IMR-90 (cell line): Measurements from ENCODE around the gene OR13G1. TPM values are rescaled to one million over a fixed set of nuclear protein-coding genes. Genes with fewer than 3 reads are reported as not detected.

Experiments
- ATAC-seq: fragments of 200-7000 bp; cut with Tn5 transposase; 2 replicates; pipeline ENCODE4 v1.9.1; 2020; ENCODE audit warnings: low read depth, mild to moderate bottlenecking, moderate library complexity
- Bru-seq: library from RNA; stranded (reverse); fragments of 400-500 nt; gene quantifications from one replicate; lab custom pipeline; 2021; lab: Mats Ljungman, UMichigan
- BruChase-seq, 2 experiments: library from RNA; stranded (reverse); fragments of 400-500 nt; gene quantifications; one replicate each; lab custom pipeline; 2021; lab: Mats Ljungman, UMichigan
- BruUV-seq: library from RNA; stranded (reverse); fragments of 400-500 nt; replicated peaks from 2 replicates; lab custom pipeline; 2021; lab: Mats Ljungman, UMichigan
- CTCF ChIA-PET: fragments of 300-600 bp; formaldehyde crosslinking; extraction: SDS; loops from one replicate; lab custom pipeline; 2021; ENCODE audit warnings: antibody characterized with exemption; lab: Yijun Ruan, JAX
- POLR2A ChIA-PET: fragments of 300-600 bp; sonication (Branson Sonifier 250); formaldehyde crosslinking; loops from one replicate; lab custom pipeline; 2022; ENCODE audit warnings: antibody characterized with exemption; ENCODE audit not compliant: unreplicated experiment; lab: Charles Lee
- DNase-seq: peaks from one replicate; pipeline ENCODE4 v3.0.0; 2013
- H2AFZ ChIP-seq: replicated peaks from 2 replicates; pipeline ENCODE3; 2013; ENCODE audit warnings: low read length, mild to moderate bottlenecking; ENCODE audit not compliant: poor library complexity
- H2AK5ac ChIP-seq: 2 replicates; pipeline ENCODE4 v1.6.1; 2013; ENCODE audit warnings: low read depth, low read length, inconsistent platforms
- H2AK9ac ChIP-seq: replicated peaks from 2 replicates; pipeline ENCODE3; 2013; ENCODE audit warnings: mild to moderate bottlenecking, low read depth, low read length, moderate library complexity; ENCODE audit not compliant: poor library complexity
- H2BK120ac ChIP-seq: 2 replicates; pipeline ENCODE4 v1.6.1; 2013; ENCODE audit warnings: low read depth, low read length, inconsistent platforms
- H2BK15ac ChIP-seq: 3 replicates; pipeline ENCODE4 v1.6.1; 2013; ENCODE audit warnings: low read depth, low read length, inconsistent platforms
- H2BK20ac ChIP-seq: 2 replicates; pipeline ENCODE4 v1.6.1; 2013; ENCODE audit warnings: low read depth, mild to moderate bottlenecking, inconsistent platforms, low read length, moderate library complexity
- H2BK5ac ChIP-seq: 2 replicates; pipeline ENCODE4 v1.6.1; 2013; ENCODE audit warnings: mild to moderate bottlenecking, low read depth, low read length, inconsistent platforms; ENCODE audit not compliant: poor library complexity, severe bottlenecking
- H3K14ac ChIP-seq: replicated peaks from 2 replicates; pipeline ENCODE4 v1.6.1; 2013; ENCODE audit warnings: low read depth, low read length, inconsistent platforms
- H3K18ac ChIP-seq: 2 replicates; pipeline ENCODE4 v1.6.1; 2013; ENCODE audit warnings: low read depth, low read length, control low read depth
- H3K23ac ChIP-seq: 2 replicates; pipeline ENCODE4 v1.6.1; 2013; ENCODE audit warnings: low read depth, low read length, inconsistent platforms
- H3K27ac ChIP-seq: 2 replicates; pipeline ENCODE4 v1.5.1; 2013; ENCODE audit warnings: mild to moderate bottlenecking, control low read depth, low read length; ENCODE audit not compliant: insufficient read depth
- H3K27me3 ChIP-seq: 2 replicates; pipeline ENCODE4 v1.6.1; 2013; ENCODE audit warnings: low read length; ENCODE audit not compliant: control insufficient read depth, insufficient read depth
- H3K36me3 ChIP-seq: 2 replicates; pipeline ENCODE4 v1.6.1; 2013; ENCODE audit warnings: low read length, mixed read lengths; ENCODE audit not compliant: control insufficient read depth, insufficient read depth
- H3K4ac ChIP-seq: 2 replicates; pipeline ENCODE4 v1.6.1; 2013; ENCODE audit warnings: low read depth, low read length, inconsistent platforms
- H3K4me1 ChIP-seq: 2 replicates; pipeline ENCODE4 v1.6.1; 2013; ENCODE audit warnings: low read length, mixed read lengths; ENCODE audit not compliant: control insufficient read depth, insufficient read depth
- H3K4me2 ChIP-seq: 2 replicates; pipeline ENCODE4 v1.6.1; 2013; ENCODE audit warnings: low read depth, mild to moderate bottlenecking, control low read depth, low read length, moderate library complexity
- H3K4me3 ChIP-seq: 2 replicates; pipeline ENCODE4 v1.5.1; 2013; ENCODE audit warnings: low read depth, mild to moderate bottlenecking, control low read depth, low read length, moderate library complexity; ENCODE audit not compliant: insufficient read depth
- H3K56ac ChIP-seq: 2 replicates; pipeline ENCODE4 v1.6.1; 2013; ENCODE audit warnings: low read length, inconsistent platforms; ENCODE audit not compliant: insufficient read depth; ENCODE audit errors: extremely low read depth
- H3K79me1 ChIP-seq, 2 experiments: 2 replicates each; pipeline ENCODE4 v1.6.1; 2013; ENCODE audit warnings: low read length in 2 of 2, inconsistent platforms in 1 of 2, low read depth in 1 of 2
- H3K9ac ChIP-seq: 2 replicates; pipeline ENCODE4 v1.6.1; 2013; ENCODE audit warnings: low read depth, low read length, control low read depth
- H3K9me1 ChIP-seq: 2 replicates; pipeline ENCODE4 v1.6.1; 2013; ENCODE audit warnings: low read length, inconsistent platforms; ENCODE audit not compliant: insufficient read depth
- H3K9me3 ChIP-seq: 2 replicates; pipeline ENCODE4 v1.6.1; 2013; ENCODE audit warnings: low read length; ENCODE audit not compliant: control insufficient read depth, insufficient read depth
- H4K20me1 ChIP-seq: 2 replicates; pipeline ENCODE4 v1.6.1; 2013; ENCODE audit warnings: low read length, inconsistent platforms; ENCODE audit not compliant: insufficient read depth
- H4K5ac ChIP-seq: 2 replicates; pipeline ENCODE4 v1.6.1; 2013; ENCODE audit warnings: mild to moderate bottlenecking, low read depth, low read length, control low read depth
- H4K8ac ChIP-seq, 2 experiments: 2 replicates each; pipeline ENCODE4 v1.6.1; 2013; ENCODE audit warnings: low read depth in 2 of 2, low read length in 2 of 2, control low read depth in 1 of 2, inconsistent platforms in 1 of 2
- H4K91ac ChIP-seq: 2 replicates; pipeline ENCODE4 v1.6.1; 2013; ENCODE audit warnings: low read depth, low read length, inconsistent platforms; ENCODE audit not compliant: insufficient read depth
- BHLHE40 ChIP-seq: fragments of 150-350 bp; IDR thresholded peaks from 2 replicates; pipeline ENCODE4 v1.6.1; 2016; ENCODE audit warnings: mild to moderate bottlenecking, low read depth, low read length
- CEBPB ChIP-seq: IDR thresholded peaks from 2 replicates; pipeline ENCODE4 v1.6.1; 2012; ENCODE audit warnings: low read depth, low read length, improper control_type of control experiment
- FOS ChIP-seq: fragments of 150-350 bp; IDR thresholded peaks from 2 replicates; pipeline ENCODE4 v1.6.1; 2016; ENCODE audit warnings: low read depth, low read length
- MAFK ChIP-seq: IDR thresholded peaks from 2 replicates; pipeline ENCODE4 v1.6.1; 2012; ENCODE audit warnings: low read depth, low read length, improper control_type of control experiment
- MXI1 ChIP-seq: IDR thresholded peaks from 2 replicates; pipeline ENCODE4 v1.6.1; 2012; ENCODE audit warnings: low read depth, mild to moderate bottlenecking, low read length, moderate library complexity, borderline replicate concordance
- NFE2L2 ChIP-seq: fragments of 150-350 bp; IDR thresholded peaks from 2 replicates; pipeline ENCODE4 v1.6.1; 2016; ENCODE audit warnings: low read depth, mild to moderate bottlenecking, low read length
- RAD21 ChIP-seq: IDR thresholded peaks from 2 replicates; pipeline ENCODE4 v1.6.1; 2012; ENCODE audit warnings: low read length, improper control_type of control experiment
- RCOR1 ChIP-seq: IDR thresholded peaks from 2 replicates; pipeline ENCODE4 v1.6.1; 2012; ENCODE audit warnings: mild to moderate bottlenecking, low read length, improper control_type of control experiment; ENCODE audit not compliant: insufficient replicate concordance
- WGBS, 2 experiments: methylation state at CpG; one replicate each; pipeline versions ENCODE4 v1.1.5 to v1.1.7; 2013; ENCODE audit warnings: missing lambda C conversion rate in 2 of 2; ENCODE audit not compliant: insufficient read length in 1 of 2; ENCODE audit errors: extremely low coverage in 2 of 2; 5-methylcytosine and 5-hydroxymethylcytosine counted together
- dilution Hi-C: fragments of 300-500 bp; cut with HindIII; formaldehyde crosslinking; loops from one replicate; pipeline ENCODE4 v1.14.3; 2018; ENCODE audit warnings: low sequenced_read_pairs; ENCODE audit not compliant: unreplicated experiment
- in situ Hi-C: fragments of 300-500 bp; cut with MboI; formaldehyde crosslinking; loops from 3 replicates; pipeline ENCODE4 v1.14.3; 2019; ENCODE audit warnings: low sequenced_read_pairs, inconsistent platforms, mixed read lengths
- intact Hi-C: fragments of 100-400 bp; cut with micrococcal nuclease; formaldehyde crosslinking; loops from 2 replicates; pipeline ENCODE4 v1.10.0; 2022
- long read RNA-seq: library from polyadenylated mRNA; unstranded; transcript quantifications from one replicate; pipeline ENCODE4 v2.0.0, GENCODE V29; 2021; ENCODE audit not compliant: unreplicated experiment
- polyA plus RNA-seq, 3 experiments: library from polyadenylated mRNA; depleted of rRNA; stranded (reverse); fragments of >200 nt; gene quantifications; 2 replicates each; pipeline ENCODE4 v1.2.3, GENCODE V29; 2012; ENCODE audit warnings: low replicate concordance in 1 of 3
- total RNA-seq: library from RNA; depleted of rRNA; stranded (reverse); fragments of >200 nt; gene quantifications from 2 replicates; pipeline ENCODE4 v1.2.3, GENCODE V29; 2012; rRNA removed
- TF ChIP-seq, protein P1 (sequence below): fragments of 150-350 bp; IDR thresholded peaks from 2 replicates; pipeline ENCODE4 v1.6.1; 2016; ENCODE audit warnings: low read depth, mild to moderate bottlenecking, low read length, moderate library complexity, borderline replicate concordance
- TF ChIP-seq, protein P2 (sequence below): conservative IDR thresholded peaks from 2 replicates; pipeline ENCODE4 v1.5.1; 2012; ENCODE audit warnings: mild to moderate bottlenecking, low read depth, low read length, improper control_type of control experiment

OR13G1 gene, protein sequence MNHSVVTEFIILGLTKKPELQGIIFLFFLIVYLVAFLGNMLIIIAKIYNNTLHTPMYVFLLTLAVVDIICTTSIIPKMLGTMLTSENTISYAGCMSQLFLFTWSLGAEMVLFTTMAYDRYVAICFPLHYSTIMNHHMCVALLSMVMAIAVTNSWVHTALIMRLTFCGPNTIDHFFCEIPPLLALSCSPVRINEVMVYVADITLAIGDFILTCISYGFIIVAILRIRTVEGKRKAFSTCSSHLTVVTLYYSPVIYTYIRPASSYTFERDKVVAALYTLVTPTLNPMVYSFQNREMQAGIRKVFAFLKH
- not detected in 2 replicates for total RNA-seq
- not detected in 2 replicates for polyA plus RNA-seq (2012; rRNA removed)
- not detected in 2 replicates for polyA plus RNA-seq (2012; cell fraction: cytosol; rRNA removed)
- not detected in 2 replicates for polyA plus RNA-seq (2012; cell fraction: nucleus; rRNA removed; ENCODE audit: low replicate concordance)
- not detected for Bru-seq, nascent RNA
- BruChase-seq, experiment 1, labeled RNA remaining after a 6-hour chase = not detected
- BruChase-seq, experiment 2, labeled RNA remaining after a 2-hour chase = not detected
- long read RNA-seq = 0 reads

DNA sequence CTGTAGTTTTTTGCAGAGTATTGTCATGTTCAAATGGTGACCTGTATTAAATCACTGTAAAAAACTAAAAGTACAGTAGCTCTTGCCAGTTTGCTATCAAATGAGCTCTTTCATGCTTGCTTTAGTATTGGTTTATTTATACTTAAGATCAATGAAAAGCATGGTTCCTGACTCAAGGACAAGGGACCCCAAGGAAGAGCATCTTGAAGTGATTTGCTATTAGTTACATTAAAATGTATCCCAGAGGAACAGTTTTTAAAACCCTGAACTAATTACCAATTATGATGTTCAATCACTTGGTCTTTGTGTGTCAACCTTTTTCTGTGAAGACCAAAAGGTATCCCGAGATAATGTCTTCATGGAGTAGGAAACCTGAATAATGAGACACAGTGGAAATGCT, at the start of gene OR13G1:
Gene OR13G1 (minus strand): TSS at position 101 of the 400 bp plus-strand sequence. CDS start 6,698 bp downstream, outside the sequence.
- intact Hi-C loops = loop anchor here (5.0 kb wide), 1 partner anchor 373 kb away; no protein-coding TSS in a partner anchor
- no peak within 1 kb of the TSS for H3K4ac ChIP-seq
- no peak within 1 kb of the TSS for H4K91ac ChIP-seq
- H3K36me3 ChIP-seq = no peaks in the 10 kb centered on the region
- BruUV-seq = no TSS peak
- no peak for DNase-seq
- no peak within 1 kb of the TSS for H3K23ac ChIP-seq
- H3K14ac ChIP-seq = no peak within 1 kb of the TSS
- no peaks in the 10 kb centered on the region for H4K20me1 ChIP-seq
- H3K9me3 ChIP-seq = peaks cover 2% of the 10 kb centered on the region; the same call in 1 of the 2 replicates
- H3K4me3 ChIP-seq = no peak within 1 kb of the TSS
- no peak within 1 kb of the TSS for H3K56ac ChIP-seq
- ChIA-PET POLR2A (no interaction called here), CTCF (no interaction called here)
- H3K27ac ChIP-seq = no peak within 1 kb of the TSS
- TF ChIP-seq FOS (no peak), RCOR1 (no peak), CEBPB (no peak), RAD21 (no peak), NFE2L2 (no peak), BHLHE40 (no peak), MXI1 (no peak), MAFK (no peak)
- TF ChIP-seq, protein P1, sequence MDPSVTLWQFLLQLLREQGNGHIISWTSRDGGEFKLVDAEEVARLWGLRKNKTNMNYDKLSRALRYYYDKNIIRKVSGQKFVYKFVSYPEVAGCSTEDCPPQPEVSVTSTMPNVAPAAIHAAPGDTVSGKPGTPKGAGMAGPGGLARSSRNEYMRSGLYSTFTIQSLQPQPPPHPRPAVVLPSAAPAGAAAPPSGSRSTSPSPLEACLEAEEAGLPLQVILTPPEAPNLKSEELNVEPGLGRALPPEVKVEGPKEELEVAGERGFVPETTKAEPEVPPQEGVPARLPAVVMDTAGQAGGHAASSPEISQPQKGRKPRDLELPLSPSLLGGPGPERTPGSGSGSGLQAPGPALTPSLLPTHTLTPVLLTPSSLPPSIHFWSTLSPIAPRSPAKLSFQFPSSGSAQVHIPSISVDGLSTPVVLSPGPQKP = no peak
- TF ChIP-seq, protein P2, sequence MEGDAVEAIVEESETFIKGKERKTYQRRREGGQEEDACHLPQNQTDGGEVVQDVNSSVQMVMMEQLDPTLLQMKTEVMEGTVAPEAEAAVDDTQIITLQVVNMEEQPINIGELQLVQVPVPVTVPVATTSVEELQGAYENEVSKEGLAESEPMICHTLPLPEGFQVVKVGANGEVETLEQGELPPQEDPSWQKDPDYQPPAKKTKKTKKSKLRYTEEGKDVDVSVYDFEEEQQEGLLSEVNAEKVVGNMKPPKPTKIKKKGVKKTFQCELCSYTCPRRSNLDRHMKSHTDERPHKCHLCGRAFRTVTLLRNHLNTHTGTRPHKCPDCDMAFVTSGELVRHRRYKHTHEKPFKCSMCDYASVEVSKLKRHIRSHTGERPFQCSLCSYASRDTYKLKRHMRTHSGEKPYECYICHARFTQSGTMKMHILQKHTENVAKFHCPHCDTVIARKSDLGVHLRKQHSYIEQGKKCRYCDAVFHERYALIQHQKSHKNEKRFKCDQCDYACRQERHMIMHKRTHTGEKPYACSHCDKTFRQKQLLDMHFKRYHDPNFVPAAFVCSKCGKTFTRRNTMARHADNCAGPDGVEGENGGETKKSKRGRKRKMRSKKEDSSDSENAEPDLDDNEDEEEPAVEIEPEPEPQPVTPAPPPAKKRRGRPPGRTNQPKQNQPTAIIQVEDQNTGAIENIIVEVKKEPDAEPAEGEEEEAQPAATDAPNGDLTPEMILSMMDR = no peak
- no peak within 1 kb of the TSS for H2BK120ac ChIP-seq
- H2BK15ac ChIP-seq = no peak within 1 kb of the TSS
- no peaks in the 10 kb centered on the region for H3K79me1 ChIP-seq
- H2BK20ac ChIP-seq = no peak within 1 kb of the TSS
- no peak within 1 kb of the TSS for H2AK9ac ChIP-seq
- H3K18ac ChIP-seq = no peak within 1 kb of the TSS
- no peak within 1 kb of the TSS for H2BK5ac ChIP-seq
- H4K8ac ChIP-seq = no peak within 1 kb of the TSS
- no peaks in the 10 kb centered on the region for H3K27me3 ChIP-seq
- dilution Hi-C loops = no loop called here
- H3K9me1 ChIP-seq = no peaks in the 10 kb centered on the region
- no peak within 1 kb of the TSS for H2AFZ ChIP-seq
- no peak within 1 kb of the TSS for H4K5ac ChIP-seq
- no peak for ATAC-seq
- no peaks in the 10 kb centered on the region for H3K4me1 ChIP-seq
- no peak within 1 kb of the TSS for H3K9ac ChIP-seq
- no peak within 1 kb of the TSS for H3K4me2 ChIP-seq
- no CpG with 5 or more reads among the region's 1 CpG for WGBS, 2 experiments
- no peak within 1 kb of the TSS for H2AK5ac ChIP-seq
- in situ Hi-C loops = no loop called here
